OCI-LY3 (cell line): ENCODE data around the gene SGPL1.

Experiments
- H2AFZ ChIP-seq: fragments of 200-600, 300-600 bp; shearing (Covaris generic); 2 replicates; pipeline ENCODE4 v1.6.0; 2014; ENCODE audit warnings: antibody characterized with exemption, low read depth, low read length
- H3K27ac ChIP-seq: fragments of 200-600, 300-600 bp; sonication (generic); 2 replicates; pipeline ENCODE4 v1.5.1; 2014; ENCODE audit warnings: mild to moderate bottlenecking, low read length, moderate library complexity, mixed read lengths
- H3K27me3 ChIP-seq: fragments of 200-600, 300-600 bp; sonication (generic); 2 replicates; pipeline ENCODE4 v1.6.1; 2014; ENCODE audit warnings: low read depth, low read length, mixed read lengths
- H3K36me3 ChIP-seq: fragments of 200-600, 300-600 bp; sonication (generic); replicated peaks from 2 replicates; pipeline ENCODE3; 2014; ENCODE audit warnings: low read depth, low read length, mixed read lengths
- H3K4me1 ChIP-seq: fragments of 300-600, 200-600 bp; sonication (generic); 2 replicates; pipeline ENCODE4 v1.6.1; 2014; ENCODE audit warnings: low read length, mixed read lengths
- H3K4me2 ChIP-seq: fragments of 200-600, 300-600 bp; sonication (generic); 2 replicates; pipeline ENCODE4 v1.6.1; 2014; ENCODE audit warnings: low read length, mixed read lengths
- H3K4me3 ChIP-seq: fragments of 300-600, 200-600 bp; sonication (generic); 2 replicates; pipeline ENCODE4 v1.5.1; 2014; ENCODE audit warnings: antibody characterized with exemption, mild to moderate bottlenecking, low read length, moderate library complexity
- H3K79me2 ChIP-seq: fragments of 300-600, 200-600 bp; shearing (Covaris generic); 2 replicates; pipeline ENCODE4 v1.6.1; 2014; ENCODE audit warnings: mild to moderate bottlenecking, low read length, mixed read lengths
- H3K9ac ChIP-seq: fragments of 300-600, 200-600 bp; shearing (Covaris generic); 2 replicates; pipeline ENCODE4 v1.6.0; 2014; ENCODE audit warnings: mild to moderate bottlenecking, low read length, moderate library complexity
- H3K9me3 ChIP-seq: fragments of 200-600, 300-600 bp; shearing (Covaris generic); 2 replicates; pipeline ENCODE4 v1.6.1; 2014; ENCODE audit warnings: low read length, mixed read lengths; ENCODE audit not compliant: insufficient read depth
- H4K20me1 ChIP-seq: fragments of 200-600, 300-600 bp; sonication (generic); 2 replicates; pipeline ENCODE4 v1.6.1; 2016; ENCODE audit warnings: low read length, mixed read lengths; ENCODE audit not compliant: insufficient read depth
- CTCF ChIP-seq: fragments of 200-600, 300-600 bp; sonication (generic); IDR thresholded peaks from 2 replicates; pipeline ENCODE4 v1.5.1; 2014; ENCODE audit warnings: antibody characterized with exemption, low read length, low read depth
- EZH2phosphoT487 ChIP-seq: fragments of 200-600 bp; shearing (Covaris generic); IDR thresholded peaks from 2 replicates; pipeline ENCODE4 v1.6.1; 2018; ENCODE audit warnings: antibody characterized with exemption, mixed run types, low read depth

The SGPL1 gene

GRCh38 chr10:70786799-70787415 lies 28.8 kb upstream of the SGPL1 start:
- H3K9ac ChIP-seq, result no peak overlapping the region
- H3K36me3 ChIP-seq, result no peaks in the 10 kb centered on the region
- no peak overlapping the region for H2AFZ ChIP-seq
- H4K20me1 ChIP-seq, result no peaks in the 10 kb centered on the region
- no peak for TF ChIP-seq CTCF
- TF ChIP-seq EZH2phosphoT487, result no peak
- no peaks in the 10 kb centered on the region for H3K9me3 ChIP-seq
- H3K27ac ChIP-seq, result no peak overlapping the region
- H3K27me3 ChIP-seq, result no peaks in the 10 kb centered on the region
- no peaks in the 10 kb centered on the region for H3K79me2 ChIP-seq
- no peak overlapping the region for H3K4me2 ChIP-seq
- no peaks in the 10 kb centered on the region for H3K4me1 ChIP-seq
- H3K4me3 ChIP-seq, result no peak overlapping the region

GRCh38 chr10:70791386-70792039 lies 24.2 kb upstream of the SGPL1 start:
- H3K27me3 ChIP-seq, result no peaks in the 10 kb centered on the region
- H3K4me2 ChIP-seq, result no peak overlapping the region
- no peaks in the 10 kb centered on the region for H3K9me3 ChIP-seq
- H3K36me3 ChIP-seq, result no peaks in the 10 kb centered on the region
- no peak overlapping the region for H3K4me3 ChIP-seq
- H3K4me1 ChIP-seq, result no peaks in the 10 kb centered on the region
- H3K79me2 ChIP-seq, result no peaks in the 10 kb centered on the region
- H2AFZ ChIP-seq, result no peak overlapping the region
- TF ChIP-seq CTCF (no peak), EZH2phosphoT487 (no peak)
- no peaks in the 10 kb centered on the region for H4K20me1 ChIP-seq
- H3K27ac ChIP-seq, result no peak overlapping the region
- H3K9ac ChIP-seq, result no peak overlapping the region

GRCh38 chr10:70795613-70796012 lies 20.1 kb upstream of the SGPL1 start:
- no peak overlapping the region for H3K27ac ChIP-seq
- no peaks in the 10 kb centered on the region for H3K9me3 ChIP-seq
- H3K27me3 ChIP-seq, result no peaks in the 10 kb centered on the region
- no peaks in the 10 kb centered on the region for H3K79me2 ChIP-seq
- no peak overlapping the region for H3K4me2 ChIP-seq
- H3K4me3 ChIP-seq, result no peak overlapping the region
- no peak overlapping the region for H3K9ac ChIP-seq
- no peaks in the 10 kb centered on the region for H3K4me1 ChIP-seq
- H2AFZ ChIP-seq, result no peak overlapping the region
- no peaks in the 10 kb centered on the region for H3K36me3 ChIP-seq
- H4K20me1 ChIP-seq, result no peaks in the 10 kb centered on the region
- TF ChIP-seq EZH2phosphoT487 (no peak), CTCF (no peak)

- Histone ChIP-seq H4K20me1 (no peaks in the 10 kb centered on the region), H3K4me2 (no peak overlapping the region), H3K27me3 (no peaks in the 10 kb centered on the region), H3K4me3 (no peak overlapping the region), H3K9me3 (no peaks in the 10 kb centered on the region), H3K4me1 (no peaks in the 10 kb centered on the region), H3K9ac (no peak overlapping the region), H2AFZ (no peak overlapping the region), H3K36me3 (no peaks in the 10 kb centered on the region), H3K79me2 (no peaks in the 10 kb centered on the region), H3K27ac (no peak overlapping the region)
- TF ChIP-seq EZH2phosphoT487, result no peak
- no peak for TF ChIP-seq CTCF
Measured at GRCh38 chr10:70797840-70798239, 17.9 kb upstream of the SGPL1 start.
